Brain microvascular endothelial cell (primary cell): ENCODE measurements around the gene IKBKE.

Source experiments
- DNase-seq: peaks from one replicate; pipeline ENCODE4 v3.0.0-alpha.2; 2020
- H3K27ac ChIP-seq: fragments of 250-450 bp; sonication (Bioruptor Pico); 2 replicates; pipeline ENCODE4 v1.5.1; 2020; ENCODE audit warnings: mild to moderate bottlenecking, moderate library complexity
- H3K27me3 ChIP-seq: fragments of 250-450 bp; sonication (Bioruptor Pico); replicated peaks from 2 replicates; pipeline ENCODE4 v1.5.1; 2020; ENCODE audit warnings: mild to moderate bottlenecking
- H3K36me3 ChIP-seq: fragments of 250-450 bp; sonication (Bioruptor Pico); replicated peaks from 2 replicates; pipeline ENCODE4 v1.5.1; 2020; ENCODE audit warnings: mild to moderate bottlenecking
- H3K4me3 ChIP-seq: 2 replicates; pipeline ENCODE4 v1.5.1; 2011; ENCODE audit warnings: low read depth, mild to moderate bottlenecking, control low read depth, low read length, moderate library complexity
- in situ Hi-C: cut with HindIII; loops from 2 replicates; pipeline ENCODE4 v1.10.0; 2017; ENCODE audit warnings: low sequenced_read_pairs, low pct_ligation_motif_present
- TF ChIP-seq, protein P1 (sequence below): IDR thresholded peaks from 2 replicates; pipeline ENCODE4 v1.5.1; 2011; ENCODE audit warnings: low read depth, mild to moderate bottlenecking, moderate library complexity, low read length, control low read depth, inconsistent platforms; ENCODE audit errors: missing control alignments

Gene IKBKE

DNA sequence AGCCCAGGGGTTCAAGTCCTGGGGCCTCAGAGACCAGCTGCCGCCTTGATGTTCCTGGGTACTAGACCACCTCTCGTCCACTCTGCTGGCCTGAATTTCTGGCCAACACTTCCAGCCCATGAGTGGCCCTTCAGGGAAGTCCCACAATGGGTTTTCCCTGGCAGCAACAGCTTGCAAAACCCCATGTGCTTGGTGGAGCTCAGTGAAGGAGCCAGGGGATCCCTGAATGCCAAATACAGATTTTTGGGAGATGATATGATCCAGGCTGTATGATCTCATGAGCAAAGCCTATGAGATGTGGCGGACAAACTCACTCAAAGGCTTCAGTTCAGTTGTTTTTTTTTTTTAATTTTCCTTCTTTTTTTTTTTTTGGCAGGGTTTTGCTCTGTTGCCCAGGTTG, 27.5 kb downstream of the IKBKE start:
- TF ChIP-seq, protein P1, sequence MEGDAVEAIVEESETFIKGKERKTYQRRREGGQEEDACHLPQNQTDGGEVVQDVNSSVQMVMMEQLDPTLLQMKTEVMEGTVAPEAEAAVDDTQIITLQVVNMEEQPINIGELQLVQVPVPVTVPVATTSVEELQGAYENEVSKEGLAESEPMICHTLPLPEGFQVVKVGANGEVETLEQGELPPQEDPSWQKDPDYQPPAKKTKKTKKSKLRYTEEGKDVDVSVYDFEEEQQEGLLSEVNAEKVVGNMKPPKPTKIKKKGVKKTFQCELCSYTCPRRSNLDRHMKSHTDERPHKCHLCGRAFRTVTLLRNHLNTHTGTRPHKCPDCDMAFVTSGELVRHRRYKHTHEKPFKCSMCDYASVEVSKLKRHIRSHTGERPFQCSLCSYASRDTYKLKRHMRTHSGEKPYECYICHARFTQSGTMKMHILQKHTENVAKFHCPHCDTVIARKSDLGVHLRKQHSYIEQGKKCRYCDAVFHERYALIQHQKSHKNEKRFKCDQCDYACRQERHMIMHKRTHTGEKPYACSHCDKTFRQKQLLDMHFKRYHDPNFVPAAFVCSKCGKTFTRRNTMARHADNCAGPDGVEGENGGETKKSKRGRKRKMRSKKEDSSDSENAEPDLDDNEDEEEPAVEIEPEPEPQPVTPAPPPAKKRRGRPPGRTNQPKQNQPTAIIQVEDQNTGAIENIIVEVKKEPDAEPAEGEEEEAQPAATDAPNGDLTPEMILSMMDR, result no peak
- in situ Hi-C loops, result loop anchor here (25.0 kb wide), 1 partner anchor 90 kb away; no protein-coding TSS in a partner anchor
- Histone ChIP-seq H3K36me3 (peaks cover 33% of the 10 kb centered on the region), H3K27me3 (no peaks in the 10 kb centered on the region), H3K27ac (no peak overlapping the region), H3K4me3 (no peak overlapping the region)
- no peak for DNase-seq

DNA sequence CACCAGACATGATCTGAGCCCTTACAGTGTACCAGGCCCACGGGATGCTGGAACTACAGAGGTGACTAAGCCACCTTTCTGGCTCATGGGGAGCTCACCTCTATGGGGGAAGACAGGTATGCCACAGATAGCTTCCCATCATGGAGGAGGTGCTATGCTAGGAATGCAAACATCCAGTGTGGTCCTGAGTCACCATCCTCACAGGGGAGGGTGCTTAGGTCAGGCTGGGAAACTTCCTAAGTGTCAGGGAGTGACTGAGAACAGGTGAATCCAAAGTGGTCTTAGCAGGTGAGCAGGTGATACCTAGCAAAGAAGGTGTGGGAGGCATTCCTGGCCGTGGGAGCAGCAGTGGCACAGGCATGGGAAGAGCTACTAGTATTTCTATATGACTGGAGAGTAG, 28.4 kb downstream of the IKBKE start:
- Histone ChIP-seq H3K27ac (no peak overlapping the region), H3K4me3 (no peak overlapping the region), H3K36me3 (peaks cover 24% of the 10 kb centered on the region), H3K27me3 (no peaks in the 10 kb centered on the region)
- TF ChIP-seq, protein P1, result no peak
- DNase-seq, result no peak
- in situ Hi-C loops, result loop anchor here (25.0 kb wide), 1 partner anchor 89 kb away; no protein-coding TSS in a partner anchor

DNA sequence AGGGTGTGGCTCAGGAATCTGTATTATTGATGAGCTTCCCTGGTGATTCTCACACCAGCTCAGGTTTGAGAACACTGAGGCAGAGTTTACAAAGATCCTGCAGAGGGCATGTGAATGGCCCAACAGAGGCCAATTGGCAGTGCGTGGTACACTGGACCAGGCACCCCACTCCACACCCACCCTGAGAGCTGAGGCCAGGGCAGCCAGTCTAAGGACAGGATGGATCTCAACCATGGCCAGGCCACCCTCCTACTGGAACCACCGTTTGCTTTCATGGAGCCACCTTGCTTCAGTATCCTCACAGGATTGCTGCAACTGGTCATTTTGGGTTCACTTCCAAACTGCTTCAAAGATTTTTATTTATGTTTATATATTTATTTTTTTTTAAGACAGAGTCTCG, 29.8 kb downstream of the IKBKE start:
- no peak for DNase-seq
- Histone ChIP-seq H3K27me3 (no peaks in the 10 kb centered on the region), H3K4me3 (no peak overlapping the region), H3K36me3 (peaks cover 18% of the 10 kb centered on the region), H3K27ac (no peak overlapping the region)
- TF ChIP-seq, protein P1, result no peak
- in situ Hi-C loops, result no loop called here

DNA sequence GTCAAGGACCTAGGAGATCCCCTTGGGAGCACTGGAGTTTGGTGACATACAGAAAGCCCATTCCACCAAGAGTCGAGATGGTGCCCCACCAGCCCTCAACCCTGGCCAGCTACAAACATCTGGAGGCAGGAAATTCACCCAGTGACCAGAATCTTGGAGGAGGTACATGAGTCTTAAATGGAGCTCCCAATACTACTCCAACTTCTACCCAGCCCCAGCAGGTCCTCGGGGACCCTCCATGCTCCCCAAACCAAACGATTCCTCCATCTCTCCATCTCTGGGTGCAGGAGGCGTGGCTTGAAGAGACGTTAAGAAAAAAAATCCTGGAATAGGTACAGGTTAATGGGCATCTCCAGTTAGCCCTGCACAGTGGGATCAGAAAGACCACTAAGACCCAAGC, 31.6 kb downstream of the IKBKE start:
- no peak for DNase-seq
- Histone ChIP-seq H3K27ac (no peak overlapping the region), H3K27me3 (no peaks in the 10 kb centered on the region), H3K4me3 (no peak overlapping the region), H3K36me3 (peaks cover 14% of the 10 kb centered on the region)
- in situ Hi-C loops, result no loop called here
- TF ChIP-seq, protein P1, result no peak

DNA sequence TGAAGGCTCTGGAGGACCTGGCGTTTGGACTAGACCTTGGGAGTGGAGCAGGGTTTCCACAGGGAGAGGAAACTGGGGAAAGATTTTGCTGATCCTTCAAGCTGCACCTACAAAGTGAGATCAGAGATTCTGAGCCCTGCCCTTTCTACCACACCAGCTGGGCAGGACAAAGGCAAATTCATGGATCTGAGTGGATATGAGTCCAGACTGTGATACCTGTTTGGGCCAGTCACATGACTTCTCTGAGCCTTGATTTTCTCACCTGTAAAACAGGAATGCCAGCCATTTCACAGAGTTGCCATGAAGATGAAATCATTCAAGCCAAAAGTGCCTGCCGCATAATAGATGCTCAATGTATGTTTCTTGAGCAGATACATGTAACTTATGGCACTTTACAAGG, 32.1 kb downstream of the IKBKE start:
- in situ Hi-C loops, result no loop called here
- no peak overlapping the region for H3K27ac ChIP-seq
- no peak for DNase-seq
- no peak overlapping the region for H3K4me3 ChIP-seq
- TF ChIP-seq, protein P1, result no peak
- H3K36me3 ChIP-seq, result peaks cover 14% of the 10 kb centered on the region
- H3K27me3 ChIP-seq, result no peaks in the 10 kb centered on the region

DNA sequence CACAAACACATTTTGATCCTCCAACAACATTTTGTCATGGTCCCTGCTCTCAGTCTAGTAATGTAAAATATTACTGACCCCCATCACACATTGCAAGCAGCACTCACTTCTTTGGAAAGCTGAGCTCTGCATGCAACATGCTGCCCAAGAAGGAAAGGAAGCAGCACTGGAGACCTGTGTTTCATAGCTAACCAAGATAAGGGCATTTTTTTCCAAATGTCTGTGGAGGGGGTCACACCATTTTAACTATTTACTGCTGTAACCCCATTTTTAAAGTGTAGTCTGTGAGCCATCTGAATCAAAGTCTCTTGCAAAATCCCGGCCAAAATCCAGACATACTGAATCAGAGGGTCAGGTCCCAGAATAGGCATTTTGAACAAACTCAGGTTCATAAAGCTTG, 32.5 kb downstream of the IKBKE start:
- TF ChIP-seq, protein P1, result no peak
- peaks cover 3% of the 10 kb centered on the region for H3K27me3 ChIP-seq
- no peak overlapping the region for H3K27ac ChIP-seq
- peaks cover 10% of the 10 kb centered on the region for H3K36me3 ChIP-seq
- no peak for DNase-seq
- in situ Hi-C loops, result no loop called here
- H3K4me3 ChIP-seq, result no peak overlapping the region
